Measurements from ENCODE around the gene KRTAP9-1. TPM values are rescaled to one million over a fixed set of nuclear protein-coding genes. Genes with fewer than 3 reads are reported as not detected.
"Not testable (repeated sequence)": the region's sequence is repeated elsewhere in the genome, so short reads cannot be mapped to it uniquely, and the experiment has no call there.

The KRTAP9-1 gene
- total RNA-seq, 4 donors from 2014 or later: not detected

GRCh38 chr17:41226051-41226450 lies 36.4 kb downstream of the KRTAP9-1 start:
- H3K9me3 ChIP-seq: no peaks in the 10 kb centered on the region
- DNase-seq: no peak
- no peak overlapping the region for H3K4me3 ChIP-seq
- H3K36me3 ChIP-seq: no peaks in the 10 kb centered on the region
- H3K27me3 ChIP-seq: peaks cover 7% of the 10 kb centered on the region
- in situ Hi-C loops (cut with MboI; ENCODE audit: low pct_ligation_motif_present in 1 of 4, low pct_unique_long_range_greater_than_20kb in 1 of 4, low sequenced_read_pairs in 3 of 4): no loop called here
- H3K4me1 ChIP-seq: no peaks in the 10 kb centered on the region
- H3K27ac ChIP-seq: no peak overlapping the region
- intact Hi-C loops (cut with DNase I; ENCODE audit: low total_unique reads): no loop called here
- TF ChIP-seq POLR2A (IDR thresholded peaks at IDR 0.05) (no peak), EP300 (IDR thresholded peaks at IDR 0.05; ENCODE audit: low read depth) (no peak), POLR2AphosphoS5 (IDR thresholded peaks at IDR 0.05) (no peak), CTCF (IDR thresholded peaks at IDR 0.05) (no peak)
- 83 to 100% methylated on average over 3 to 6 of the region's 6 CpGs for WGBS, 2 donors (ENCODE audit: low coverage in 1 of 2)

GRCh38 chr17:41226598-41227095 lies 37.0 kb downstream of the KRTAP9-1 start, which contains the start of gene KRTAP9-2:
Gene KRTAP9-2 (plus strand): TSS chr17:41226648. CDS start chr17:41226655, 7 bp downstream.
- in situ Hi-C loops (cut with MboI; ENCODE audit: low pct_ligation_motif_present in 1 of 4, low pct_unique_long_range_greater_than_20kb in 1 of 4, low sequenced_read_pairs in 3 of 4); DNase-seq; H3K27me3 ChIP-seq; H3K4me1 ChIP-seq; H3K9me3 ChIP-seq; H3K36me3 ChIP-seq; intact Hi-C loops (cut with DNase I; ENCODE audit: low total_unique reads); H3K27ac ChIP-seq; H3K4me3 ChIP-seq: not testable (repeated sequence)
- WGBS, 2 donors (ENCODE audit: low coverage in 1 of 2): 52% methylated on average over 3 of the region's 4 CpGs; no CpG with 5 or more reads in 1 of the 2 donors

- in situ Hi-C loops (cut with MboI; ENCODE audit: low pct_ligation_motif_present in 1 of 4, low pct_unique_long_range_greater_than_20kb in 1 of 4, low sequenced_read_pairs in 3 of 4) (no loop called here), intact Hi-C loops (cut with DNase I; ENCODE audit: low total_unique reads) (no loop called here)
- no peak overlapping the region for H3K4me3 ChIP-seq
These were observed 40.4 kb downstream of the KRTAP9-1 start for GRCh38 chr17:41230094-41230493.

DNA sequence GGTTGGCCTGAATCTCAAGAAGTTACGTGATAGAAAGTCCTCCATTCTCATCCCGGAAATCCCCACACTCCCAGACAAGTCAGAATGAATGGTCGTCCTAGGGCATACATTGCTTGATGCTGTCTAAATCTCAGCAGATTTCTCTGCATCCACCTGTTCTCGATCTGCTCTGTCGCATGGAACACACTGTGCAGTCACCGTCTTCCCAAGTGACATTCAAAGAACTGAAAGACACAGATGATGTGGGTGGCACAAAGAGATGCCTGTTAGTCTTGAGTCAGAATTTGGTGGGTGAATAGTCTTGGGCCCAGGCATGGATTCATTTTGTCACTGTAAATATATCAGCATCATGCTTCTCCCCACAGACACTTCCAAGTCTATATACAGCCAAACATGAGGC lies 42.0 kb downstream of the KRTAP9-1 start:
- in situ Hi-C loops (cut with MboI; ENCODE audit: low pct_ligation_motif_present in 1 of 4, low pct_unique_long_range_greater_than_20kb in 1 of 4, low sequenced_read_pairs in 3 of 4) (no loop called here), intact Hi-C loops (cut with DNase I; ENCODE audit: low total_unique reads) (no loop called here)
- TF ChIP-seq POLR2AphosphoS5 (IDR thresholded peaks at IDR 0.05): no peak
- 68 to 90% methylated on average over 3 to 6 of the region's 6 CpGs for WGBS, 2 donors (ENCODE audit: low coverage in 1 of 2)
- H3K4me3 ChIP-seq: no peak overlapping the region
- peaks cover 24% of the 10 kb centered on the region for H3K27me3 ChIP-seq
- no peaks in the 10 kb centered on the region for H3K9me3 ChIP-seq
- DNase-seq: no peak
- H3K36me3 ChIP-seq: no peaks in the 10 kb centered on the region
- no peak overlapping the region for H3K27ac ChIP-seq
- H3K4me1 ChIP-seq: no peaks in the 10 kb centered on the region

More at GRCh38 chr17:41230094-41230493, 40.4 kb downstream of the KRTAP9-1 start:
- TF ChIP-seq CTCF (IDR thresholded peaks at IDR 0.05) (no peak), POLR2A (IDR thresholded peaks at IDR 0.05) (no peak), EP300 (IDR thresholded peaks at IDR 0.05; ENCODE audit: low read depth) (no peak), POLR2AphosphoS5 (IDR thresholded peaks at IDR 0.05) (no peak)
- H3K27ac ChIP-seq: no peak overlapping the region
- peaks cover 24% of the 10 kb centered on the region for H3K27me3 ChIP-seq
- no peaks in the 10 kb centered on the region for H3K4me1 ChIP-seq
- H3K9me3 ChIP-seq: no peaks in the 10 kb centered on the region
- no peak for DNase-seq
- H3K36me3 ChIP-seq: no peaks in the 10 kb centered on the region

DNA sequence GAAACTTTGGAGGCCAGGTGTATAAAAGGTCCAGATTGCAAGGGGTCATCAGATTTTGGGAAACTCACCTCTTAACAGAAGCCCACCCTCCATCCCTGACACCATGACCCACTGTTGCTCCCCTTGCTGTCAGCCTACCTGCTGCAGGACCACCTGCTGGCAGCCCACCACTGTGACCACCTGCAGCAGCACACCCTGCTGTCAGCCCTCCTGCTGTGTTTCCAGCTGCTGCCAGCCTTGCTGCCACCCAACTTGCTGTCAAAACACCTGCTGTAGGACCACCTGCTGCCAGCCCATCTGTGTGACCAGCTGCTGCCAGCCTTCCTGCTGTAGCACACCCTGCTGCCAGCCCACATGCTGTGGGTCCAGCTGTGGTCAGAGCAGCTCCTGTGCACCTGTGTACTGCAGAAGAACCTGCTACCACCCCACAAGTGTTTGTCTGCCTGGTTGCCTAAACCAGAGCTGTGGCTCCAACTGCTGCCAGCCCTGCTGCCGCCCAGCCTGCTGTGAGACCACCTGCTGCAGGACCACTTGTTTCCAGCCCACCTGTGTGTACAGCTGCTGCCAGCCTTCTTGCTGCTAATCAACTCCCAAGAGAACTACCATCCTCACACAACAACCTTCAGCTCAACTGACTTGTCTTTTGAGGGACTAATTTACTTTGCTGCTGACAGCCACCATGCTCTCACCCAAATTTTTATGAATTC lies 42.9 kb downstream of the KRTAP9-1 start, which contains the start of gene KRTAP9-3:
TSS of gene KRTAP9-3 (plus strand) at position 51 of the 707 bp plus-strand sequence. CDS start at position 104, 53 bp downstream.
- intact Hi-C loops (cut with DNase I; ENCODE audit: low total_unique reads); H3K9me3 ChIP-seq; H3K27ac ChIP-seq; in situ Hi-C loops (cut with MboI; ENCODE audit: low pct_ligation_motif_present in 1 of 4, low pct_unique_long_range_greater_than_20kb in 1 of 4, low sequenced_read_pairs in 3 of 4); H3K4me3 ChIP-seq; H3K36me3 ChIP-seq; H3K4me1 ChIP-seq; DNase-seq: not testable (repeated sequence)
- H3K27me3 ChIP-seq: peaks cover 24% of the 10 kb centered on the region
- 80% methylated on average over 1 of the region's 1 CpG; no CpG with 5 or more reads in 1 of the 2 donors for WGBS, 2 donors (ENCODE audit: low coverage in 1 of 2)

DNA sequence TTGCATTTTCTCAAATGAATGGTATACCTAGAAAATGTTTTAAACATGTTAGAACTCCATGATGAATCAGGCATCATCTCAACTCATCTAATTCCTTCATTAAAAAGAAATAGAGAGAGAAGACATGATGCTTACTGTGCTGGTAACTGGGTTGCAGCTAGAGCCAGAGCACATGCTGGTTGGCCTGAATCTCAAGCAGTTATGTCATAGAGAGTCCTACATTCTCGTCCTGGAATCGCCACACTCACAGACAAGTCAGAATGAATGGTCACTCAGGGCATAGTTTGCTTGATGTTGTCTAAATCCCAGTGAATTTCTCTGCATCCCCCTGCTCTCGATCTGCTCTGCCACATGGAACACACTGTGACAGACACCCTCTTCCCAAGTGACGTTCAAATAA lies 47.4 kb downstream of the KRTAP9-1 start:
- DNase-seq; intact Hi-C loops (cut with DNase I; ENCODE audit: low total_unique reads); H3K4me1 ChIP-seq; H3K9me3 ChIP-seq; H3K4me3 ChIP-seq; in situ Hi-C loops (cut with MboI; ENCODE audit: low pct_ligation_motif_present in 1 of 4, low pct_unique_long_range_greater_than_20kb in 1 of 4, low sequenced_read_pairs in 3 of 4); H3K27ac ChIP-seq; H3K36me3 ChIP-seq: not testable (repeated sequence)
- 82% methylated on average over 4 of the region's 4 CpGs; no CpG with 5 or more reads in 1 of the 2 donors for WGBS, 2 donors (ENCODE audit: low coverage in 1 of 2)
- peaks cover 17% of the 10 kb centered on the region for H3K27me3 ChIP-seq

- H3K36me3 ChIP-seq; H3K27ac ChIP-seq; intact Hi-C loops (cut with DNase I; ENCODE audit: low total_unique reads); H3K9me3 ChIP-seq; DNase-seq; H3K4me3 ChIP-seq; H3K4me1 ChIP-seq; in situ Hi-C loops (cut with MboI; ENCODE audit: low pct_ligation_motif_present in 1 of 4, low pct_unique_long_range_greater_than_20kb in 1 of 4, low sequenced_read_pairs in 3 of 4): not testable (repeated sequence)
- H3K27me3 ChIP-seq: peaks cover 13% of the 10 kb centered on the region
- WGBS, 2 donors (ENCODE audit: low coverage in 1 of 2): 25% methylated on average over 3 of the region's 3 CpGs; no CpG with 5 or more reads in 1 of the 2 donors
These were observed 48.3 kb downstream of the KRTAP9-1 start, which contains the start of gene KRTAP9-8 for GRCh38 chr17:41237949-41238437. Gene KRTAP9-8 (plus strand): TSS chr17:41237999. CDS start chr17:41238052, 53 bp downstream.
